Activated naive CD4-positive, alpha-beta T cell treated with anti-CD3 and anti-CD28 coated beads, Interleukin-2, amount 50 U/mL, for 16 hours (primary cell): ENCODE measurements around the gene PLA1A.

ENCODE experiments used
- DNase-seq: peaks from one replicate; pipeline ENCODE4 v3.0.0-alpha.2; 2020

PLA1A gene

GRCh38 chr3:119613201-119613600, 15.5 kb downstream of the PLA1A start:
- DNase-seq, result no peak

DNA sequence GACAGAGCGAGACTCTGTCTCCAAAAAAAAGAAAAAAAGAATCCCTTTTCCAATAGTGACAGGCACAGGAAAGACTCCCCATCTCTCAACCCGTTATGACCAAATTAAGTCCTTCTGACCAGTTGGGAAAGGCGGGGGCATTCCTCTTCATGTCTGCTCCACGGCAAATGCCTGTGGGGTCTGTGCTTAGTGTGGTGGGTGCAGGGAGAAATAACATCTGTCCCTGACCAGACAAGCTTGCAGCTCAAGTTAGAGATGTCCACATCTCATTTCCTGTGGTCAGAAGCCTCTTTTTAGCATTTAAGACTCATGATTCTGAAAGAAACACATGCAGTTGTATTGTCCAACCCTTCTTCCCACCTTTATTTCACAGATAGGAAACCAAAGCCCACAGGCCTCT, 16.2 kb downstream of the PLA1A start:
- DNase-seq, result no peak

DNA sequence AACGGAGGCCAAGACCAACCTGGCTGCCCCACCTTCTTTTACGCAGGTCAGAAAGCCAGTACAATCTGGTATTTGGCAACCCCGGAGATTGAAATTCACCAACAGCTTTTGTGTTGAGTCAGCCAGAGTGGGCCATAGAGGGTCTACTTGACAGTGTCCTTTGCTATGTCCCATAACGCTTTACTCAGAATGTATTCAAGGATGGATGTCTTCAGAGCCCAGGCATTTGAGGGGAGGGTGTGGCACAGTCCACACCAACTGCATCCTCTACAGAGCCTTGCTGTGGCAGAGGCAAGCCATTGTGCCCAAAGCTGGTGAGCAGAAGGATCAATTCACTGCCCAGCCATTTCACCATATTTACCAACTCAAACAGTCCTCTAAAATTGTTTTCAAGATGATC, 18.4 kb downstream of the PLA1A start:
- DNase-seq, result no peak

GRCh38 chr3:119619094-119619493, 21.4 kb downstream of the PLA1A start:
- DNase-seq, result no peak

GRCh38 chr3:119620899-119621298, 23.2 kb downstream of the PLA1A start:
- DNase-seq, result no peak

GRCh38 chr3:119624002-119624720, 26.5 kb downstream of the PLA1A start:
- DNase-seq, result no peak

DNA sequence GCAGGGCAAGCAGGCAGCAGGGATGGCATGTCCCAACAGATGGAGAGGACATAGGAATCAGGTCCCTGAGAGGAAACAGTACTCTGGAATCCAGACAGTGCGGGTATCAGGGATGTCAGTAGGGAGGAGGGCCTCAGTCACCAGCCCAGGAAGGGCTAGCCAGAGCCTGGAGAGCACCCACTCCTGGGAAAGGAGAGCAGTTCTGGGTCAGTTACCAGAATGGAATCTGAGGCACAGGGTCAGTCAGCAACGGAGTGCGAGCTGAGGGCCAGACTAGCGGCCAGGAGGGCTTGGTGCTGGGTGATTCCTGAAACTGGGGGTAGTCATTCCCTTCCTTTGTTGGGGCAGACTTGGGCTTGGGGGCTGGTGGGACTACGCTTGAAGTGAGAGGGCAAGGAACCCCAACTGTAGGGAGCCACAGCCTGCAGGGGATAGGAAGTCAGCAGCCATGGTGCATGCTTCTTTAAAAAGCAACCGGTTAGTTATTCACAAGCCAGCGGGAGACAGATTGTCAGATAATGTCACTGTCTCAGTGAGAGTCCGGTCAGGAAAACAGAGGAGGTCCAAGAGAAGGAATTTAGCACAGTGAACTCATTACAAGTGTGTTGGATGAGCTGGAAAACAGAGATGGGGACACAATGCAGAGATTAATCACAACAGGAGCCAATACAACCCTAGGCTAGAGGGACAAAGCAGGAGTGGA, 27.9 kb downstream of the PLA1A start:
- DNase-seq, result no peak

DNA sequence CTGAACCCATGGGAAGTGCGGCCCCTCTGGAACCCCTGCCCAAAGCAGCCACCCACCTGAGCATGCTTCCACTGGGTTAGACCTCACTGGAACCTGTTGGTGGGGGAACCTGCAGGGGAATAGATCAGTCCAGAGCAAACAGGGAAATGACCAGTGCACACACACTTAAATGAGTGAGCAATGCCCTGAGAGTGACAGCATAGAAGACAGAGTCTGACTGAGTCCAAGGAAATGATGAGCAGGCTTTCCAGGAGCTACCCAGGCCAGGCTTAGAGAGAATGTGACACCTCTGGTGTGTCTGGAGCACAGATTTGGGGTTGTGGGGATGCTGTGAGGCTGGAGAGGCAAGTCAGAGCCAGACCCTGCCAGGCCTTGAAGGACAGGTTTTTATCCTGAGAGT, 28.5 kb downstream of the PLA1A start:
- DNase-seq, result no peak

DNA sequence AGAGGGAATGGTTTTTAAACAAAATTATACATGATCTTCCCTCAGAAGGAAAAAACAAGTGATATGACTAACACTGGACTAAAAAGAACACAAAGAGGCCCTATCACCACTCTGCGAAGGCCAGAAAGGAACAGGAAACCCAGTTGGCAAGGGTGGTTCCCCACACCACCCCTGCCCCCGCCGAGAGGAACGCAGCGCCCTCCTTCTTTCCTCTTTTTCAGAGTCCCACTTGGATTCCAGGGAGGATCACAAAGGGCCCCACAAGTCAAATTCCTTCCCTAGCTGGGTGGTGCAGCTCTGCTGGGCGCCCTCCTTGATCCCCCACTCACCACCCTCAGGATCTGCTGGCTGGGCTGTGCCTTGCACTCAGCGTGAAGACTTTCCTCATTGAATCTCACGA, 29.8 kb downstream of the PLA1A start:
- DNase-seq, result no peak

GRCh38 chr3:119628390-119628789, 30.7 kb downstream of the PLA1A start:
- no peak for DNase-seq

GRCh38 chr3:119628816-119629445, 31.2 kb downstream of the PLA1A start:
- no peak for DNase-seq

- DNase-seq, result no peak
Measured at GRCh38 chr3:119630128-119630879, 32.6 kb downstream of the PLA1A start.

- DNase-seq, result no peak
Measured at GRCh38 chr3:119630880-119631329, 33.2 kb downstream of the PLA1A start.

DNA sequence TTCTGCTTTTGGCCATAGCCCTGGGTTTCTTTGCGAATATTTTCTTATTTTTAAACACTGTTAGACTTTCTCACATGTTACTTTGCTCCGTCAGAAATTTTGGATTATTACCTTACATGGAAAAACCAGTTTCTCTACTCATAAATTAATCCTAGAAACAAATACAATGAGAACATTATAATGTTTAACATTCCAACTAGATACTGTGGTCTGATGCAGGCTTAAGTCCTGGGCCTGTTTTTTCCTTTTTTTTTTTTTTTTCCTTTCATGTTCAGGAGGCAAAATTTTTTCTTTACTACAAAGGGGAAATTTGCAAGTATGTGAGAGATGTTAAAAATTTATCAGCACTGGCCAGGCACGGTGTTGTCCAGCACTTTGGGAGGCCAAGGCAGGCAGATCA, 33.8 kb downstream of the PLA1A start:
- no peak for DNase-seq

GRCh38 chr3:119632216-119632615, 34.5 kb downstream of the PLA1A start:
- no peak for DNase-seq

DNA sequence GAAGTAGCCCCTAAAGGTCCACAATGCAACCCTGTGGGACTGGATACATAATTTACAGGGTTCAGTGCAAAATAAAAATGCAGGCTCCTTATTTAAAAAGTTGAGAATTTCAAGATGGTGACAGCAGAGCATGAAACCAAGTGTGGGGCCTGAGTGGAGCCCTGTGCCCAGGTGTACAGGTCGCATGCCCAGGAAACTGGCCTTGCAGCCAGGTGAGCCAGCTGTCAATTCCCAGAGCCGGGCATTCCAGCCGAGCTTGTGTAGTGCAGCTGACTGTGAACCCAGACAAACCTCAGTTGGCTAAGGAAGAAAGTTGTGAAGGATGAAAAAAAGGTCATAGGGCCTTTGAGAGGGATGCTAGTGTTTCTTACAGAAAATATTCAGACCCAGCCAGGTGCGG, 35.1 kb downstream of the PLA1A start:
- DNase-seq, result no peak

- DNase-seq, result no peak
Measured at GRCh38 chr3:119635719-119636118, 38.0 kb downstream of the PLA1A start.

DNA sequence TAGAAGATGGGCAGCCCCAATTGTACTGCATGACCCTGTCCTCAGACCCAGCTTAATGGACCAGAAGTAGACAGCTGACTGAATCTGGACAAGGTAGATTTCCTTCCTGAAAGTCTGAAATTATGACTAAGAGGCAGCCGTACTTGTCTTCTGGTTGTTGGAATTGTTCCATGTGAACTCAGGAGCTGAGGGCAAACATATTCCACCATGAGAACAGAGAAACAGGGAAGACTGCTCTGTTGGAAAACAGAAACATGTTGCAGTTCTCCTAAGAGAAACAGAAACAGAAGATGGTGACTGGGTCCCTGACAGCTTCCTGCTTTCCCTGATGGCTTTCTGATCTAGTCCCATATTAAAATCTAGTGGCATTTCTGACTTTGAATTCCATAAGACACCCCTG, 38.6 kb downstream of the PLA1A start:
- no peak for DNase-seq

DNA sequence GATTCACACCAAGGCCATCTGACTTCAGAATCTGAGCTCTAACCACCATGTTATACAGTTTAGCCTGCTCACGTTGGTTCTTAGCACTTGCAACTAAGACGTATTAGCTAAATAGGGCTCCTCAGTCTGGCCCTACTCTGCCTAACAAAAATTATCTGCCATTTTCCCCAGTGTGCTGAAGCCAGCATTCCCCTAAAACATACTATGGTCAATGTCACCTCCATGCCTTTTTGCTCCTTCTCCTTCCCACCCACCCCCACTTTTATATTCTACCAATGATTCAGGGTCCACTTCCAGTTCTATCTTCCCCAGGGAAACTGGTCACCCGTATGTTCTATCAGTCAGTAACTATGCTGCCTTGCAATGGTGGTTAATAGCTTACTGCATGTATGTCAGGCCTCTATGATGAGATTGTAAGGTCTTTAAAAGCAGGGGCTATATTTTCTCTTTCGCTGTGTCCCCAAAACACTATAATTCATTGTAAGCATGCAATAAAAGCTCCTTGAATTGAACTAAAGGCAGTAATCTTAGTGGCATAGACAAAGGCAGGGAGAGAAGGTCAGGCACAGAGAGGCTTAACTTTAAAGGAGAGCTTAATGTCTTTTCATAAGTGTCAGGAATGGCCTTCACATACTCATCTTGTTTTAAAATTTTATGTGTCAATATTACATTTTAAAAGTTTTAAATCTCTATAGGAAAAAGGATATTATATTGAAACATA, 39.4 kb downstream of the PLA1A start:
- DNase-seq, result no peak

GRCh38 chr3:119637679-119638477, 40.2 kb downstream of the PLA1A start:
- DNase-seq, result no peak

GRCh38 chr3:119639494-119640350, 42.0 kb downstream of the PLA1A start:
- DNase-seq, result no peak
